Retinal pigment epithelial cell (primary cell): ENCODE measurements around the gene TDRD1.

ENCODE experiments used
- DNase-seq: peaks from one replicate; pipeline ENCODE4 v3.0.0-alpha.2; 2010; ENCODE audit warnings: low read depth
- H3K4me3 ChIP-seq: 2 replicates; pipeline ENCODE4 v1.5.1; 2011; ENCODE audit warnings: mild to moderate bottlenecking, low read length, control low read depth, moderate library complexity
- TF ChIP-seq, protein P1 (sequence below): conservative IDR thresholded peaks from 2 replicates; pipeline ENCODE4 v1.5.1; 2011; ENCODE audit warnings: low read depth, low read length, control low read depth, inconsistent platforms

TDRD1 gene

GRCh38 chr10:114206902-114207301 is 27.7 kb downstream of the TDRD1 start:
- TF ChIP-seq, protein P1, sequence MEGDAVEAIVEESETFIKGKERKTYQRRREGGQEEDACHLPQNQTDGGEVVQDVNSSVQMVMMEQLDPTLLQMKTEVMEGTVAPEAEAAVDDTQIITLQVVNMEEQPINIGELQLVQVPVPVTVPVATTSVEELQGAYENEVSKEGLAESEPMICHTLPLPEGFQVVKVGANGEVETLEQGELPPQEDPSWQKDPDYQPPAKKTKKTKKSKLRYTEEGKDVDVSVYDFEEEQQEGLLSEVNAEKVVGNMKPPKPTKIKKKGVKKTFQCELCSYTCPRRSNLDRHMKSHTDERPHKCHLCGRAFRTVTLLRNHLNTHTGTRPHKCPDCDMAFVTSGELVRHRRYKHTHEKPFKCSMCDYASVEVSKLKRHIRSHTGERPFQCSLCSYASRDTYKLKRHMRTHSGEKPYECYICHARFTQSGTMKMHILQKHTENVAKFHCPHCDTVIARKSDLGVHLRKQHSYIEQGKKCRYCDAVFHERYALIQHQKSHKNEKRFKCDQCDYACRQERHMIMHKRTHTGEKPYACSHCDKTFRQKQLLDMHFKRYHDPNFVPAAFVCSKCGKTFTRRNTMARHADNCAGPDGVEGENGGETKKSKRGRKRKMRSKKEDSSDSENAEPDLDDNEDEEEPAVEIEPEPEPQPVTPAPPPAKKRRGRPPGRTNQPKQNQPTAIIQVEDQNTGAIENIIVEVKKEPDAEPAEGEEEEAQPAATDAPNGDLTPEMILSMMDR: no peak
- DNase-seq: no peak
- no peak overlapping the region for H3K4me3 ChIP-seq

DNA sequence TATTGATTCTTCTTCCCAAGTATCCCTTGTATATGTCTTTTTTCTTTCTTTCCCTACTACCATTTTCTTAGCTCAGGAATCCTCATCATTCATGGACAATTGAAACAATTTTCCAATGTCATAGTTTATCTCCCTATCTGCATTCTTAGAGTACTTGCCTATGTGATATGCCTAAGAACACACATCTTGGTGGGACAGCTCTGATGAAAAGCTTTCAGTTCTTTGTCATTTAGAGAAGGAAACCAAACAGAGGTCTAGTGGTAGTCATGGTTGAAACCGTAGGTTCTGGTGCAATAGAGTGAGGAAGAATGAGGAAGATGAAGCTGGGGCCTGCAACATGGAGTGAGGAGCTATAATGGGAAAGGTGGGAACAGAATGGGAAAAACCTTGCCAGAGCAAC is 28.2 kb downstream of the TDRD1 start:
- H3K4me3 ChIP-seq: no peak overlapping the region
- DNase-seq: no peak
- TF ChIP-seq, protein P1: no peak

- H3K4me3 ChIP-seq: no peak overlapping the region
- no peak for DNase-seq
- TF ChIP-seq, protein P1: no peak
Measured at GRCh38 chr10:114208351-114208750, 29.2 kb downstream of the TDRD1 start.

DNA sequence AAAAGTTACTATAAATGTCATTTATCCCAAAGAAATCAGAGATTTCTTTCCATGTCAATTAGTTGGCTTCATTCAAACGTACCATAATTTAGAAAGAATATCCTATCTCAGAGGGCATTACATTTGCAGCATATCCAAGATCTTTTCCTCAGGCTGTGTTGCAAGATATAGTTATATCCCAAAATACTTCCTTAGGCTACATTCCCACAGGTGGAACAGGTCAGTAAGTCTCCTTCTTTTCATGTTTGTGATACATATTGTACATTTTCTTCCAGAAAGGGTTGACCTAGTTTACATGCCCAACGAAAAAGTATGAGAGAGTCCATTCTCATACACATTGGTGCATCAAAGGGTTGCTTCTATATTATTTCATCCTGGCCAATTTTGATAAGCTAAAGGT is 33.0 kb downstream of the TDRD1 start:
- no peak overlapping the region for H3K4me3 ChIP-seq
- DNase-seq: no peak
- TF ChIP-seq, protein P1: no peak

GRCh38 chr10:114215033-114215432 is 35.9 kb downstream of the TDRD1 start:
- TF ChIP-seq, protein P1: no peak
- DNase-seq: no peak
- no peak overlapping the region for H3K4me3 ChIP-seq

DNA sequence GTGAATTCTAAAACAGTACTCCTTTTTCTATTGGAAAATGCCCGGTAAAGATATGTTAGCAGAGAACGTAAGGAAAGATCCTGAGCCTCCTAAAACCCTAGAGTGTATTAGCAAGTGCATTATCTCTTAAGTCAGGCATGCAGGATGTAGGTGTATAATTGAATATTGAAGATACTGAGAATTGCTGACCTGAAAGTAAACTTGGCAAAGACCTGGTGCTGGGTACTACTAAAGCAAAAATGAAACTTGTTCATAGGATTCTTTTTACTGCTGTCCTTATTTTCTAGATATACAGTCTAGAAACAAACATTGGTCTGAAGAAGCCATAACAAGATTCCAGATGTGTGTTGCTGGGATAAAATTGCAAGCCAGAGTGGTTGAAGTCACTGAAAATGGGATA is 41.1 kb downstream of the TDRD1 start:
- no peak for DNase-seq
- TF ChIP-seq, protein P1: no peak
- H3K4me3 ChIP-seq: no peak overlapping the region

- H3K4me3 ChIP-seq: no peak overlapping the region
- TF ChIP-seq, protein P1: no peak
- no peak for DNase-seq
Measured at GRCh38 chr10:114221235-114221634, 42.1 kb downstream of the TDRD1 start.
